Left lung (tissue), 10 donors: Measurements from ENCODE around the gene MYO15A. TPM values are rescaled to one million over a fixed set of nuclear protein-coding genes. Genes with fewer than 3 reads are reported as not detected.
A peak's percentile ranks its signal among the peaks of the same experiment; 100 is the strongest.

Experiments used
- ATAC-seq: fragments of 200-7000 bp; cut with Tn5 transposase; one replicate; pipeline ENCODE4 v1.9.1; 2020; ENCODE audit warnings: moderate library complexity
- DNase-seq, 4 donors: peaks; one replicate each; pipeline ENCODE4 v3.0.0-alpha.2; 2013 to 2020
- H3K27ac ChIP-seq, 2 donors: fragments of 200-600 bp; sonication (generic) in 1 of 2; one replicate each; pipeline versions ENCODE4 v1.5.0 to v1.8.0; 2020 to 2021
- H3K27me3 ChIP-seq, 2 donors: fragments of 200-600 bp; sonication (generic) in 1 of 2; one replicate each; pipeline versions ENCODE4 v1.5.0 to v1.8.0; 2020 to 2021
- H3K36me3 ChIP-seq, 2 donors: fragments of 200-600 bp; sonication (generic) in 1 of 2; one replicate each; pipeline versions ENCODE4 v1.5.0 to v1.8.0; 2020 to 2021
- H3K4me1 ChIP-seq, 2 donors: fragments of 200-600 bp; one replicate each; pipeline ENCODE4 v1.8.0; 2021
- H3K4me3 ChIP-seq, 2 donors: fragments of 200-600 bp; sonication (generic) in 1 of 2; one replicate each; pipeline versions ENCODE4 v1.5.0 to v1.8.0; 2020 to 2021; ENCODE audit warnings: mild to moderate bottlenecking in 1 of 2
- H3K9me3 ChIP-seq, 2 donors: fragments of 200-600 bp; sonication (generic) in 1 of 2; one replicate each; pipeline versions ENCODE4 v1.5.0 to v1.8.0; 2020 to 2021
- intact Hi-C, 2 donors: fragments of 100-400 bp; cut with DNase I; formaldehyde crosslinking; loops; one replicate each; pipeline versions ENCODE4 v1.11.2 to v1.14.2; 2022
- polyA plus RNA-seq, 6 donors: library from polyadenylated mRNA; unstranded; fragments of 120-200 nt; gene quantifications; one replicate each; pipeline ENCODE4 v1.2.1, GENCODE V29; 2013; ENCODE audit not compliant: insufficient read length in 6 of 6
- total RNA-seq, 2 donors: library from RNA; stranded (reverse); fragmentation: NEBNext Ultra II Directional; extraction: Animal tissue kit (Norgen Biotek cat#: 25700); gene quantifications; one replicate each; pipeline ENCODE4 v1.2.1, GENCODE V29; 2021
- TF ChIP-seq, protein P1 (sequence below), 2 donors: fragments of 200-600 bp; sonication (generic) in 1 of 2; IDR thresholded peaks; one replicate each; pipeline versions ENCODE4 v1.5.0 to v1.8.0; 2021; ENCODE audit warnings: antibody characterized with exemption in 2 of 2
- donor health status: DM: no; HTN: yes; CAD: no.
- donor health status: DM: no; HTN: no; CAD: no.

Gene MYO15A
- total and polyA plus RNA-seq, 8 donors = 1.3 to 3.2 (median 2.6) TPM

DNA sequence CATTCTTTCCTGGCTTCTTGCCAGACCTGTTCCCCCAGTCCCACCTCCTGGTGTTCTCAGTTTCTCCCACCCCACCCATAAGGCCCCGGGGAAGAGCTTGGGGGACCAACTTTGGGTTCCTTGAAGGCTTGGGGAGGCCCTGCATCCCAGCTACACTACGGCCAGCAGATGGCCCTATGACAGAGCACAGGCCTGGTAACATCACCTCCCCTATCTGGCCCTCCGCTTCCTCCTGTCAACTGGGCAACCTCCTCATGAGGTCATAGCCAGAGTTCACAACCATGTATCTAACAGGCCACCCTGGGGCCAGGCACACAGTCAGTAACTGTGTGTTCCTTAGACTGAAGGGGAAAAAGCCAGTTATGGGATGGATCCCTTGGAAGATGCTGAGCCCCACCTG, 31.4 kb downstream of the MYO15A start:
- no peak overlapping the region for H3K4me3 ChIP-seq
- no peaks in the 10 kb centered on the region for H3K4me1 ChIP-seq
- no peaks in the 10 kb centered on the region for H3K9me3 ChIP-seq
- TF ChIP-seq, protein P1, sequence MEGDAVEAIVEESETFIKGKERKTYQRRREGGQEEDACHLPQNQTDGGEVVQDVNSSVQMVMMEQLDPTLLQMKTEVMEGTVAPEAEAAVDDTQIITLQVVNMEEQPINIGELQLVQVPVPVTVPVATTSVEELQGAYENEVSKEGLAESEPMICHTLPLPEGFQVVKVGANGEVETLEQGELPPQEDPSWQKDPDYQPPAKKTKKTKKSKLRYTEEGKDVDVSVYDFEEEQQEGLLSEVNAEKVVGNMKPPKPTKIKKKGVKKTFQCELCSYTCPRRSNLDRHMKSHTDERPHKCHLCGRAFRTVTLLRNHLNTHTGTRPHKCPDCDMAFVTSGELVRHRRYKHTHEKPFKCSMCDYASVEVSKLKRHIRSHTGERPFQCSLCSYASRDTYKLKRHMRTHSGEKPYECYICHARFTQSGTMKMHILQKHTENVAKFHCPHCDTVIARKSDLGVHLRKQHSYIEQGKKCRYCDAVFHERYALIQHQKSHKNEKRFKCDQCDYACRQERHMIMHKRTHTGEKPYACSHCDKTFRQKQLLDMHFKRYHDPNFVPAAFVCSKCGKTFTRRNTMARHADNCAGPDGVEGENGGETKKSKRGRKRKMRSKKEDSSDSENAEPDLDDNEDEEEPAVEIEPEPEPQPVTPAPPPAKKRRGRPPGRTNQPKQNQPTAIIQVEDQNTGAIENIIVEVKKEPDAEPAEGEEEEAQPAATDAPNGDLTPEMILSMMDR (IDR thresholded peaks at IDR 0.05) = no peak
- ATAC-seq (no peak), DNase-seq (no peak)
- no peaks in the 10 kb centered on the region for H3K36me3 ChIP-seq
- H3K27ac ChIP-seq = no peak overlapping the region
- peaks cover 0 to 29% of the 10 kb centered on the region in 2 donors for H3K27me3 ChIP-seq
- intact Hi-C loops = no loop called here

DNA sequence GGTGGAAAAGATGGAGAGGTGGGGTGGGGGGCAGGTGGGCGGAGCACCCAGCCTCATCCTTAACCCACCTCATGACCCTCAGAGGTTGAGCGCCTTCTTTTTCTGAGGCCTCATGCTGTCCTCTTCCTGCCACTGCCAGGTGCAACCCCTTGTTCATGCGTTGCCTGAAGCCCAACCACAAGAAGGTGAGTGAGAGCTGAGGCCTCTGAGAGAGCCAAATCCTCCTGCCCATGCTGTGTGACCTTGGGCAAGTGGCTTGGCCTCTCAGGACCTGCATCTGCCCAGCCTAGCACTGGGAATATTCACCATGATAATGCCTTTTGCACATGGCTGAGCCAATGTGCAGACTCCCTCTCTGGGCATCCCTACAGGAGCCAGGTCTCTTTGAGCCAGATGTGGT, 32.1 kb downstream of the MYO15A start:
- intact Hi-C loops = no loop called here
- no peak for ATAC-seq
- no peak overlapping the region for H3K27ac ChIP-seq

DNA sequence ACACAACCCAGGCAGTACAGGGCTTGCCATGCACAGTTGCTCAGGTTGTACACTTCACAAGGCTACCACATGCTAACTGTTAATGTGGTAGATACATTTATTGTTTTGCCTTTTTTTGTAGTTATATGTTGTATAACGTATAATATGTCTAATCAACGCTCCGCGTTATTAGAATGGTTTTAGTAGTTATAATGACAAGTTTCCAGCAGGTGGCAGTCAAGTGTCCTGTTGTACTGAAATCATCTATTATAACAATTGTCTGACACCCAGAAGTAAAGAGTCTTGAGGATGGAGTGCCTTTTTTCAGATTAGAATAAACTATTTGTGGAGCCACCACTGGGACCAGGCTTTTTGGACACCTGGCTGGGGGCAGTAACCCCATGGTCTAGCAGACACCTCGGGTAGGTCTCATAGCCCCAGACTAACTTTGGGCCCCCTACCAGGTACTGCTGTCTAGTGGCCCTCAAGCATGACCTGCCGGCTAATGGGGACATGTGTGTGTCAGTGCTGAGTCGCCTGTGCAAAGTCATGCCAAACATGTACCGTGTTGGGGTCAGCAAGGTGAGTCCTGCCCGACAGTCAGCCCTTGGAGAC, 32.8 kb downstream of the MYO15A start:
- no peak overlapping the region for H3K4me3 ChIP-seq
- TF ChIP-seq, protein P1 (IDR thresholded peaks at IDR 0.05) = peak; percentile 27 to 54
- no peaks in the 10 kb centered on the region for H3K36me3 ChIP-seq
- H3K9me3 ChIP-seq = no peaks in the 10 kb centered on the region
- H3K27ac ChIP-seq = no peak overlapping the region
- DNase-seq = peak in 2 of 4 donors; percentile 46 to 68
- H3K4me1 ChIP-seq = no peaks in the 10 kb centered on the region
- intact Hi-C loops = no loop called here
- ATAC-seq = peak; percentile 68
- peaks cover 0 to 17% of the 10 kb centered on the region in 2 donors for H3K27me3 ChIP-seq

More for the DNA sequence above, 32.1 kb downstream of the MYO15A start:
- Histone ChIP-seq H3K4me1 (no peaks in the 10 kb centered on the region), H3K9me3 (no peaks in the 10 kb centered on the region), H3K4me3 (no peak overlapping the region), H3K27me3 (peaks cover 0 to 22% of the 10 kb centered on the region in 2 donors), H3K36me3 (no peaks in the 10 kb centered on the region)
- TF ChIP-seq, protein P1 (IDR thresholded peaks at IDR 0.05) = no peak
- no peak for DNase-seq

DNA sequence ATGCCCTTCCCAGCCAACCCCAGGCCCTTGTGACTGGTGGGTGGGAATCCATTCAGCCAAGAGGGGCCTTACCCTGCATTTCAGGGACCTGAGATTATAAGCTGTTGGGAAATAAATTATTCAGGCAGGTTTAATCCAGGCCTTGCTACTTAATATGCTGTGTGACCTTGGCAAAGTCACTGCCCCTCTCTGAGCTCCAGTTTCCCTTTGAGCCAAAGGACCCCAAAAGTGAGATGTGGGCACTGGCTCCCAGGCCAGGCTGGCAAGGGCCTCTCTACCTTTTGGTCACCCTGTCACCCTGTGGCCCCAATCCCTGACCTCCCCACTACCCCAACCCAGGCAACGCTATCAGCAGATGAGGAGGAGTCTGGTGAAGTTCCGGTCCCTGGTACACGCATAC, 33.9 kb downstream of the MYO15A start:
- no peak for DNase-seq
- intact Hi-C loops = no loop called here
- no peak for ATAC-seq

More for the DNA sequence above, 33.9 kb downstream of the MYO15A start:
- H3K4me3 ChIP-seq = no peak overlapping the region
- no peaks in the 10 kb centered on the region for H3K4me1 ChIP-seq
- peaks cover 0 to 6% of the 10 kb centered on the region in 2 donors for H3K27me3 ChIP-seq
- TF ChIP-seq, protein P1 (IDR thresholded peaks at IDR 0.05) = no peak
- no peak overlapping the region for H3K27ac ChIP-seq
- H3K9me3 ChIP-seq = no peaks in the 10 kb centered on the region
- H3K36me3 ChIP-seq = no peaks in the 10 kb centered on the region
